Hematopoietic multipotent progenitor cell (in vitro differentiated cells): ENCODE measurements around the gene VAMP2. TPM values are rescaled to one million over a fixed set of nuclear protein-coding genes. Genes with fewer than 3 reads are reported as not detected.

ENCODE experiments used
- DNase-seq, 3 donors: peaks; one replicate each; pipeline ENCODE4 v3.0.0-alpha.2; 2011 to 2015; ENCODE audit warnings: low read depth in 2 of 3, low spot score in 2 of 3
- total RNA-seq: library from RNA; depleted of rRNA; stranded (reverse); fragments of >200 nt; gene quantifications from one replicate; pipeline ENCODE4 v1.2.3, GENCODE V29; 2012

The VAMP2 gene
- total RNA-seq, 1 donor = 18.6 TPM

GRCh38 chr17:8144401-8145231, 18.1 kb downstream of the VAMP2 start:
- no peak for DNase-seq

DNA sequence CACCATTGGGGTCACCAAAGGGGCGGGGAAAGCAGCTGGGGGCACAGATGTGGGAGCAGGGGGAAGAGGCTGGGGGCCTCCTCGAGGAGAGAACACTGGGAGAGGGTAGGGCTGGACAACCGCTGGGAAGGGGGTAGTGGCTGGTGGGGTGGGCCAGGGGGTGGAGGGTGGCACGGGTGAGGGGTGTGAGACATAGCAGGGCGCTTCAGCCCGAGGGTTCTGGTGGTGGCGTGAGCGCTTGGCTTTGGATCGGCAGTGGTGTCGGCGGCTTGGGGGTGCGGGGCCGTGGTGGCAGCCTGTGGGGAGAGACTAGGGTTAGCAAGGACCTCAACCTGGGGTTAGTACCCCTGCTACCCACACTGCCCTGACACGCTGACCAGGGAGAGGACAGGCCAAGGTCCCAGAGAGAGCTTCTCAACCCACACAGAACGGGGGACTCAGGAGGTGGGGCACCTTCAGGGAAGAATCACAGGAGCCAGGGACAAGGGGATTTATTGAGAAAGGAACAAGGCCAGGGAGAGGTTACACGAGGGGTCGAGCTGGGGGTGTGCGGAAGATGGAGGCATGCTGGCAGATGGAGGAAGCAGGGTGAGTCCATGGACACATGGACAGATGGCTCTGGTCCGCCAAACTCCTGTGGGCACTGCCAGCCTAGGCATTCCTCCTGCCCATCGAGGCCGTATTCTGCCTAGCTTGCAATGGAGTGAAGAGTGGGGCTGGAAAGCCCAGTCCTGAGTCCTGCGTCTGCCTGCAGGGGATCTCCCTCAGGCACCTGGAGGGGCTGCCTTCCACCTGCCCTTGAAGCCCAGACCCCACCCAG, 19.0 kb downstream of the VAMP2 start:
- no peak for DNase-seq

DNA sequence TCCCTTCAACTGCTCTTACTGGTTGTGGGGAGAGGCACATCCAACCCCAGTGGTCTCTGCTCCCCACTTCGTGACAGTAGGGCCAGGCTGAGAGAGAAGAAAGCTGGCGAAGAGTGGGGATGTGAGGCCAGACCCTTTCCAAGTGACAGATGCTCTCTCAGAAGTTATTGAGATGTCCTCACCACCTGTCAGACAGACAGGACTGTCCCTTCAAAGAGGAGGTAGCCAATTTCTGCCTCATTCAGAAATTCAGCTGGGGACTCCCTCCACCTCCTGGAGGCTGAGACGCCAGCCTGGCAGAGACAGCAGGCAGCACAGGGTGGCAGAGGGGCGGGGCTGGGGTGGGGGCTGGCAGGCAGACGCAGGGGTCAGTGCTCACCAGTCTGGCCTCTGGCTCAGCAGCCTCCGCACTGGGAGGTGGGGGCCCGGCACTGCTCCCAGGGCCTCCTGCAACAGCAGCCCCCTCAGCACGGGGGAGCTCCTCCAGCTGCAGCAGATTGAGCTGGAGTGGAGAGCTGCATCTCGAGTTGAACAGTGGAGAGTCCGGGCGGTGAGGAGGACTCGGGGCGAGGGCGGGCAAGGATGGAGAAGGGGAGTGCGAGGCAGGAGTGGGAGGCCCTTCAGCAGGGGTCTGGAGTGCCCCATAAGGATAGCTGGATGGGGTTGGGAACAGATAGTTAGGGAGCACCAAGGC, 19.7 kb downstream of the VAMP2 start:
- no peak for DNase-seq

DNA sequence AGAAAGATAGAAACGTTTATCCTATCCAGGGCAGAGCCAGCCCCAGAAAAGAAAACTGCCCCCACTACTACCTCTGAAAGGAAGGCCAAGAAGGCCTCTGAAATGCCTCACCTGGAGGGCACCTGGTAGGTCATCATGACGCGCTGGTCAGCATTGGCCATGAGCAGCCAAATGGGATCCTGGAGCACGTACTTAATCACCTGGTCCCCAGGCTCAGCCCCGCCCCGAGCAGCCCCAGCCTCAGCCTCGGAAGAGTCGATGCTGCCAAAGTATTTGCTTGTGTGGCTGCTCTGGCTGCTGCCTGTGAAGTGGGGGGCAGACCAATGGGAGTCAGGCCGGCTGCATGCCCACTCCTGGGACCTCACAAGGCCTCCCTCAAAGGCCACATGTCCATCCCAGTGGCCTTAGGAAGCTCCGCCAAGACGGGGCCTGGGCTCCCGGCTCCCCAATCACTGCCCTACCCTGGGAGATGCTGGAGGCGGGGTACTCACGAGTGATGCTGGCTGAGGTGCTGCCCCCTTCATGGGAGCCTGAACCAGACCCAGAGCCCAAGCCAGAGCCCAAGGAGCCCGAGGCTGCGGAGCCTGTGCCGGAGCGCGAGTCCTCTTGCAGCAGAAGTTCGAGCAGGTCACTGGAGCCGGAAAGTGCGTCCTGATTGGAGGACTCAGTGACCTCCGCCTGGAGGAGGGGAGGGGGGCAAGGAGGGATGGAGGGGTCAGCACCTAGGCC, 20.4 kb downstream of the VAMP2 start:
- no peak for DNase-seq

DNA sequence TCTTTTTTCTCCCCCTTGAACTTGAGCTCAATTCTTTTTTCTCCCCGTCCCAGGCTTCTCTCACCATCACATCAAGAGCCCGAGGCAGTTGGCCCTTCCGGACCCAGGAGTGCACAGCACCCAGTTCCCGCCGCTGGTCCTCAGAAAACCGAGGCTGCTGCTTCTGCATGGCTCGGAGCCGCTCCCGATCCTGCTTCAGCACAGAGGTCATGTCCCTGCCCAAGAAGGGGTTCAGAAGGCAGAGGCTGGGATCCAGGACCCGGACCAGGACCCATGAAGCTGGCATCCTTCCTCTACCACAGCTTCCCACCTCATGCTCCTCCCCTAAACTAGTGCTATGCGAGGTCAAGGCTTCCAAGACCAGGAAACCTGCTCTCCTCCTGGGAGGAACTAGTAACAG, 21.0 kb downstream of the VAMP2 start:
- no peak for DNase-seq

DNA sequence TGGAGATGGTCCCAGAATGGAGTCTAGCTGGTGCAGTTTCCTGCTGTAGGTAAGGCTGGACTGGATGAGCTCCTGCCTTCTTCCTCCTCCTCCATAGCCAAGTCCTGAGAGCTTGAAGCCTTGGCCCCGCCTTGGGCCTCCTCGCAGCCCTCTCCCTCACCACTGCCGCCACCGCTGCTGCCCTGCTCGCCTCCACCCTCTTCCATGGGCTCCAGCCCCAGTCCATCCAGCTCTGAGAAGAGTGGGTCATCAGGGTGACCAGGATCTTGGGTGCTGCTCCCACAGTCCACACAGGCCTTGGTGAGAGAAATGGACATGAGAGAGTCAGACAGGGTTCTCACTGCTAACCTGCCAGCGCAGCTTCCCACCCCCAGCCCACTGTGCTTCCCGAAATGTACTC, 21.7 kb downstream of the VAMP2 start:
- DNase-seq = no peak

- DNase-seq = no peak
Measured at GRCh38 chr17:8140065-8141029, 22.4 kb downstream of the VAMP2 start.

GRCh38 chr17:8138672-8139371, 23.9 kb downstream of the VAMP2 start:
- DNase-seq = peak; percentile 89 to 97 (median 93)

- no peak for DNase-seq
Measured at GRCh38 chr17:8138374-8138671, 24.4 kb downstream of the VAMP2 start.

DNA sequence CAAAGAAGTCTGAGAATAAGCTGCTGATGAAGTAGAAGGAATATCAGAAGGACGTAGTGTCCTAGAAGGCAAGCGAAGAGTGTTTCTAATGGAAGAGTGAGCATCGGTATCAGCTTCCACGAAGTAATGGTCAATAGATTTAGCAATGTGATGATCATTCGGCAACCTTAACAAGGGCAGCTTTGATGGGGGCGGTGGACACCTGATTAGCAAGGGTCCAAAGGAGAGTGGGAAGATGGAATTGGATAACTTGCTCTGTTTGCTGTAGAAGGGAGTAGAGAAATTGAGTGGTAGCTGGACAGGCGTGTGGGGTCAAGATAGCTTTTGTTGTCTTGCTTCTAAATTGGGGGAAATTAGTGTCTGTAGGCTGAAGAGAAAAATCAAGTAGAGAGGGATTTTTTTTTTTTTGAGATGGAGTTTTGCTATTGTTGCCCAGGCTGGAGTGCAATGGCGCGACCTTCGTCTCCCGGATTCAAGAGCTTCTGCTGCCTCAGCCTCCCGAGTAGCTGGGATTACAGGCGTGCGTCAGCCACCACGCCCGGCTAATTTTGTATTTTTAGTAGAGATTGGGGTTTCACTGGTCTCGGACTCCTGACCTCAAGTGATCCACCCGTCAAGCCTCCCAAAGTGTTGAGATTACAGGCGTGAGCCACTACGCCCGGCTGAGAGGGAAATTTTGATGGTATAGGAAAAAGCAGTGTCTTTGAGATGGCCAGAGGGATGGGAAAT, 24.9 kb downstream of the VAMP2 start:
- no peak for DNase-seq

DNA sequence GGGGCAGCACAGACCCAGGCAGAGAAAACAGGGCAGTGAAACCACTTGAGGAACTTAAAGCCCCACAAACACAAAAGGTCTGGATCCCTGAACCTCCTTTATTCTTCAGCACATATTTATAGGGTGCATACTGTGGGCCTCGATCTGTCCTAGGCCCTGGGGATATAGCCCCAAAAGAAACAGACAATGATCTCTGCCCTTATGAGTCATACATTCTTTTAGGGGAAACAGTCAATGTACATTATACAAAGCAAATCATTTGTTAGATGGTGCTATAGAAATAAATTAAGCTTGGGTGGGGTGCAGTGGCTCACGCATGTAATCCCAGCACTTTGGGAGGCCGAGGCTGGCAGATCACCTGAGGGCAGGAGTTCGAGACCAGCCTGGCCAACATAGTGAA, 28.8 kb downstream of the VAMP2 start:
- no peak for DNase-seq

DNA sequence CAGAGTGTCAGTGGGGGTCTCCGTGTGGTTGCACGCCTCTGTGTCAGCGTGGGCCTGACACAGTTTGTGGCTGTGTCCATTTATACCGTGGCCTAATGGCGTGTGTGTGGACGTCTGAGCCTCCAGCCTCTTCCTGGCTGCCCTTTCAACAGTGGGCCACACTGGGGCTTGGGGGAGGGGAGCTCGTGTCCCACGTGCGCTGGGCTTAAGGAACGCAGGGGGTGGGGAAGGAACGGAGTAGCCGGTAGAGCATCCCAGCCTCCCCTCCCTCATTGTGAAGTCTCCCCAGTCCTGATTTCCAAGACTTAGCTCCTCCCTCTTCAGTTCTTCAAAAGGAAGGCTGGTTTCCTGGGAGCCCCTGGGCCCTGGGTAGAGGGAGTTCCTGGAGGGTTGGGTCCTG, 29.3 kb downstream of the VAMP2 start:
- DNase-seq = no peak

DNA sequence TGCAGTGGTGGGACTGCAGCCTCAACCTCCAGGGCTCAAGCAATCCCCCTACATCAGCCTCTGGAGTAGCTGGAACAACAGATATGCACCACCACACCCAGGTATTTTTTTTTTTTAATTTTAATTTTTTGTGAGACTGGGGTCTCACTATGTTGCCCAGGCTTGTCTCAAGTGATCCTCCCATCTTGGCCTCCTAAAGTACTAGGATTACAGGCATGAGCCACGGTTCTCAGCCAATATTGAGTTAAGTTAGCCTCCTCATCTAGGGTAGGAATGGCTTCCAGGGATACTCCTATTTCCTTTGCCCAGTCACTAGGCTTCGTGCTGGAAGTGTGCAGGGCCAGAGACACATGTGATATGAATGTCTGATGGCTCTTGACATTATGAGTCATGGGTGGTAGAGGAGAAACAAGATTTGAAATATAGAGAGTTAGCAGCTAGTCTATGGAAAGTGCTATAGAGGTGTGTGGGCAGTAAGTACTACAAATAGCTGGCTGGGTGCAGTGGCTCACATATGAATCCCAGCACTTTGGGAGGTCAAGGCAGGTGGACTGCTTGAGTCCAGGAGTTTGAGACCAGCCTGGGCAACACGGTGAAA, 30.8 kb downstream of the VAMP2 start:
- no peak for DNase-seq

DNA sequence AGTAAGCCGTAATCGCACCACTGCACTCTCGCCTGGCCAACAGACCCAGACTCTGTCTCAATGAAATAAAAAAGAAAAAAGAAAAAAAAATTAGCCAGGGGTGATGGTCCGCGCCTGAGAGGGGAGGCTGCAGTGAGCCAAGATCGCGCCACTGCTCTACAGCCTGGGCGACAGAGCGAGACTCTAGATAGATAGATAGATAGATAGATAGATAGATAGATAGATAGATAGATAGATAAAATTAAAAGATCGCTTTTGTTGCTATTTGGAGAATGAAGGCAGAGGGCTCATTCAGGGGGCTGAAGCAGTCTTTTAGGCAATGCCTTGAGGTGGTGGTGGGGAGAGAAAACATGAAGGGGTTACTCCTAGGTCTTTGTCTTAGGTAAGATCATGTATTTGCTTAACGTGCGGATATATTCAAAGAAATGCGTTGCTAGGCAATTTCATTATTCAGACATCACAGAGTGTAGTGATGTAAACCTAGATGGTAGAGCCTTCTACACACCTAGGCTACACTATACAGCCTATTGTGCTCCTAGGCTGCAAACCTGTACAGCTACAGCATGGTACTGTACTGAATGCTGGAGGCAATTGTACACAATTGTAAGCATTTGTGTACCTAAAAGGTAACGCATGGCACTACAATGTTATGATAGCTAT, 34.5 kb downstream of the VAMP2 start:
- no peak for DNase-seq

DNA sequence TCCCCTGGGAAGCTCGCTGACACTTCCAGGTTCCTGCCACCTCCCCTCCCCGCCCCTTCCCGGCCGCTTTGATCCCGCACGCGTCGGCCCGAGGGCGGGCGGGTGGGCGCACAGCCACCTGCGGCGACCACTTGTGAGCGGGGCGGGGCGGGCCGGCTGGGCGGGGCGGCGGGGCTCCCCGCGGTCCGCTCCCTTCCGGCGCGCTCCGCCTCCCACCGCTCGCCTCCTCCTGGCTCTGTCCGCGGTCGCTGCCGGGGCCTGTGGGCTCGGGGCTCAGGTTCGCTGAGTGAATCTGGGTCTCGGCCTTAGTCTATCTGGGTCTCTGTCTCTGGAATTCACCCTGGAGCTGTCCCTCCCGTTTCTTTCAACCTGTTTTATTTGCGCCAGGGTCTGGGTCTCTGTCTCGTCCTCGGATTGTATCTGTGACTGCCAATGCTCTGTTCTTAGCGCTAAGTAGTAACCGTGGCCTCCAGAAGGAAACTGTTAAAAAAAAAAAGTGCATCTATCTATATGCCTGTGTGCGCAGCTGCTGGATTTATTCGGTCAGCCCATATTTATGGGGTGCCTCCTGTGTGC, 36.2 kb downstream of the VAMP2 start:
- DNase-seq = no peak

DNA sequence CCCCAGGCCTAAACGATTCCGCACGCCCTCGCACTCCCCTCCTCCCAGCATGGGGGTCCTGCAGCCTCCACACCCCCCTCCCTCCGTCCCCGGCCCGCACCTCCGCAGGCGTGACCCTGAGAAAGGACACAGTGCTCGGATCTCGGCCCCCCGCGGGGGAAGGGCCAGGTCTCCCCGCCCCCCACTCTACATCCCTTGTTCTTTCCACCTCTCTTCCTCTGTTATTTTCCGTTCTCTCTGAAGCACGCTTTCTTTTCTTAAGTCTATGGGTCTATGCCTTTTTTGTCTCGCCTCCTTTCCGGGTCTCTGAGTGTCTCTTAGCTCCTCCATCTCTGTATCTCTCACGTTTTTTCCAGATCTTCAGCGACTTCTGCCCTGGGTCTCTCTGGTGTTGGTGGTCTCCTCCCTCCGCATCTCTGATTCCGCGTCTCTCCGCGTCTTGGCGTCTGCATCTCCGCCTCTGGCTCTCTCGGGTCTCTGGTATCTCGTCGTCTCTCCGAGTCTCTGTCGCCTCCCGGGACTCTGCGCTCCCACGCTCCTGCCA, 36.7 kb downstream of the VAMP2 start:
- DNase-seq = no peak
